Glutamatergic neuron (in vitro differentiated cells): Measurements from ENCODE around the gene ARHGAP12. TPM values are rescaled to one million over a fixed set of nuclear protein-coding genes. Genes with fewer than 3 reads are reported as not detected.

Experiments
- DNase-seq: peaks from one replicate; pipeline ENCODE4 v3.0.0; 2022
- H3K27ac Mint-ChIP-seq: one replicate; pipeline ENCODE4 v1.8.0; 2020; ENCODE audit warnings: mild to moderate bottlenecking, mixed read lengths, inconsistent platforms; ENCODE audit not compliant: unreplicated experiment
- H3K27me3 Mint-ChIP-seq: one replicate; pipeline ENCODE4 v1.8.0; 2020; ENCODE audit warnings: mild to moderate bottlenecking, moderate library complexity, mixed read lengths, inconsistent platforms; ENCODE audit not compliant: unreplicated experiment
- H3K36me3 Mint-ChIP-seq: one replicate; pipeline ENCODE4 v1.8.0; 2020; ENCODE audit warnings: mild to moderate bottlenecking, mixed read lengths, inconsistent platforms; ENCODE audit not compliant: unreplicated experiment
- H3K4me1 Mint-ChIP-seq: one replicate; pipeline ENCODE4 v1.8.0; 2020; ENCODE audit warnings: mild to moderate bottlenecking, low read depth, mixed read lengths, inconsistent platforms; ENCODE audit not compliant: unreplicated experiment
- H3K4me3 Mint-ChIP-seq: one replicate; pipeline ENCODE4 v1.8.0; 2020; ENCODE audit warnings: mild to moderate bottlenecking, mixed read lengths, inconsistent platforms; ENCODE audit not compliant: unreplicated experiment
- H3K9me3 Mint-ChIP-seq: one replicate; pipeline ENCODE4 v1.8.0; 2020; ENCODE audit warnings: mild to moderate bottlenecking, moderate library complexity, mixed read lengths, inconsistent platforms; ENCODE audit not compliant: unreplicated experiment
- total RNA-seq: library from RNA; stranded (reverse); fragmentation: NEBNext Ultra II Directional; extraction: Animal tissue kit (Norgen Biotek cat#: 25700); gene quantifications from one replicate; pipeline ENCODE4 v1.2.1, GENCODE V29; 2021; ENCODE audit not compliant: unreplicated experiment
- TF ChIP-seq, protein P1 (sequence below): fragments of 200-600 bp; sonication (generic); IDR thresholded peaks from one replicate; pipeline ENCODE4 v1.5.0; 2021; ENCODE audit not compliant: partially characterized antibody, unreplicated experiment

The ARHGAP12 gene
- total RNA-seq, 1 donor from 2014 or later, result 41.9 TPM

DNA sequence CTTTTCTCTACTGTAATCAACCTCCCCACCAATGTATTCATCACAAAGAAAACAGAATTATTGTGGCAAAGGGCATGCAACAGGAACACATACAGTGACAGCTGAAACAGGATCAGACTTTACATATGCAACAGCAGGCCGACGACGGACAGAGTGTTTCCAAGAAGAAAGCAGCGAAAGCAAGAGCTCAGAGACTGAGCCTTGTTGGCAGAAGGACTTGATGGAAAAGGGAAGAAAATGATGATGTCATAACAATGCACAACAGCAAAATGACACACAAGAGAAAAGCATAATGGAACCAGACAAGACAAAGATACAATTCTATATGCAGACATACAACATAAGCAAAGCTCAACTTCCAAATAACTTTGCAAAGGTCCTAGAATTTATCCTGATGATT is 106.5 kb downstream of the ARHGAP12 start:
- Mint-ChIP-seq H3K27ac (peak overlapping the region; percentile 92), H3K4me3 (peak overlapping the region; percentile 17)

DNA sequence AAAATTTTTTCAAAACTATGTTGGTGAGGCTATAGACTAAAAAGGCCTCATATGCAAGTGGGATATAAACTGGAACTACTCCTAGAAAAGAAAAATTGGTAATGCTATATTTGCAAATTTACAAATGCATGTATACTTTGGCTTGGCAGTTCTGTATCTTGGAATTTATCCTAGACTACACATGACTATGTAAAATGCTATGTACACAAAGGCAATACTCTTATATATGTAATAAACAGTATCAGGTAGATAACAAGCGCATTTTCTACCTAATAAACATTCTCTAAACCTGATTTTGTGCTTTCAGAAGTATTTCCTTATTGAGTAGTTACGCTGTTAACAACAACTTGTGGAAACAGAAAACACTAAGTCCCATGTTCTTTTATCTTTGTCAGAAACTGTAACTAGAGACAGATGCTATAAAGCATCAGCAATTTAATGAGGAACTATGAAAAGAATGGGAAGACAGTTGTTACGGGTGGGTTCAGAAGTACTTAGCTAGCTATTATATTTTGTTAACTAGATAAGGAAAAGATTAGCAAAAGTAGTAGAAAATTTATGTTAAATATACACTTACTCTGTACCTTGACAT is 107.8 kb downstream of the ARHGAP12 start:
- H3K4me1 Mint-ChIP-seq, result peaks cover 42% of the 10 kb centered on the region
- no peaks in the 10 kb centered on the region for H3K36me3 Mint-ChIP-seq
- H3K4me3 Mint-ChIP-seq, result no peak overlapping the region
- DNase-seq, result no peak
- H3K27ac Mint-ChIP-seq, result peak overlapping the region; percentile 6
- peaks cover 6% of the 10 kb centered on the region for H3K9me3 Mint-ChIP-seq
- H3K27me3 Mint-ChIP-seq, result no peaks in the 10 kb centered on the region
- TF ChIP-seq, protein P1, sequence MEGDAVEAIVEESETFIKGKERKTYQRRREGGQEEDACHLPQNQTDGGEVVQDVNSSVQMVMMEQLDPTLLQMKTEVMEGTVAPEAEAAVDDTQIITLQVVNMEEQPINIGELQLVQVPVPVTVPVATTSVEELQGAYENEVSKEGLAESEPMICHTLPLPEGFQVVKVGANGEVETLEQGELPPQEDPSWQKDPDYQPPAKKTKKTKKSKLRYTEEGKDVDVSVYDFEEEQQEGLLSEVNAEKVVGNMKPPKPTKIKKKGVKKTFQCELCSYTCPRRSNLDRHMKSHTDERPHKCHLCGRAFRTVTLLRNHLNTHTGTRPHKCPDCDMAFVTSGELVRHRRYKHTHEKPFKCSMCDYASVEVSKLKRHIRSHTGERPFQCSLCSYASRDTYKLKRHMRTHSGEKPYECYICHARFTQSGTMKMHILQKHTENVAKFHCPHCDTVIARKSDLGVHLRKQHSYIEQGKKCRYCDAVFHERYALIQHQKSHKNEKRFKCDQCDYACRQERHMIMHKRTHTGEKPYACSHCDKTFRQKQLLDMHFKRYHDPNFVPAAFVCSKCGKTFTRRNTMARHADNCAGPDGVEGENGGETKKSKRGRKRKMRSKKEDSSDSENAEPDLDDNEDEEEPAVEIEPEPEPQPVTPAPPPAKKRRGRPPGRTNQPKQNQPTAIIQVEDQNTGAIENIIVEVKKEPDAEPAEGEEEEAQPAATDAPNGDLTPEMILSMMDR, result no peak

More for the DNA sequence above, 106.5 kb downstream of the ARHGAP12 start:
- Mint-ChIP-seq H3K27me3 (no peaks in the 10 kb centered on the region), H3K36me3 (no peaks in the 10 kb centered on the region), H3K4me1 (peaks cover 36% of the 10 kb centered on the region), H3K9me3 (peaks cover 6% of the 10 kb centered on the region)
- TF ChIP-seq, protein P1, result no peak
- DNase-seq, result peak; percentile 34

DNA sequence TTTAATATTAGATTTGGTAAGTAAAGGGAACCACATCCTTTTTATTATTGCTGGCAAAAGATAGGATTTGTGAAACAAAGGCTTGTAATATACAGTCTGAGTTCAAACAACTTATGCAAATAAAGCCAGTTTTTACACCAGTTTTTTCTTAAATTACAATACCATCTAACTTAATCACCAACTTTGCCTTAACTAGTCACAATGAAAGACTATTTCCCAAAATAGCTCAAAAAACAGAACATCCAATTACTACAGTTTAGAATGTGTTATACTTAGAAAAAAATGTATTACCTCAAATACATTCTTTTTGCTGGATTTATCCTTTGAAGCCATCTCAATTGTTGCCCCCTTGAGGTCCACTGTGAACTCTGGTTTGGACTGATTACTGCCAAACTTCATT is 108.5 kb downstream of the ARHGAP12 start:
- Mint-ChIP-seq H3K4me1 (peaks cover 42% of the 10 kb centered on the region), H3K27me3 (no peaks in the 10 kb centered on the region), H3K4me3 (no peak overlapping the region), H3K36me3 (no peaks in the 10 kb centered on the region), H3K27ac (peak overlapping the region; percentile 95), H3K9me3 (peaks cover 6% of the 10 kb centered on the region)
- TF ChIP-seq, protein P1, result no peak
- DNase-seq, result no peak

DNA sequence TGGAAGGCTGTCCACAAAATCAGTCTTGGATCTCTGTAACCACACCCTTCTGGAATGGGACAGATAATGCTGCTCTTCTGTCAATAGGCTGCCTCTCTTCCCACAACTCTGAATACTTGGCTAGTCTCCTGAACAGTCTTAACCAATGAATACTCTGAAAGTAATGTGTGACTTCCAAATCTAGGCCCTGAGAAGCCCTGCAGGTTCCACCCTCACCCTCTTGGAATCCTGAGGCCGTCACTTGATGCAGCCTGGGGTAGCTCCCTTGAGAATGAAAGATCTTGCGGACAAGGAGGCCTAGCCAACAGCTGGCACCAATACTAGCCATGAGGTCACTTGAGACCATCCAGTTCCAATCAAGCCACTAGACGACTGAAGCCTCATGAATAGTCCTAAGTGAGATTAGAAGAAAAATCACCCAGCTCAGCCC is 109.2 kb downstream of the ARHGAP12 start:
- peaks cover 42% of the 10 kb centered on the region for H3K4me1 Mint-ChIP-seq
- H3K36me3 Mint-ChIP-seq, result no peaks in the 10 kb centered on the region
- TF ChIP-seq, protein P1, result no peak
- peak; percentile 35 for DNase-seq
- H3K27ac Mint-ChIP-seq, result peak overlapping the region; percentile 95
- H3K9me3 Mint-ChIP-seq, result peaks cover 6% of the 10 kb centered on the region
- H3K27me3 Mint-ChIP-seq, result no peaks in the 10 kb centered on the region
- H3K4me3 Mint-ChIP-seq, result peak overlapping the region; percentile 54

DNA sequence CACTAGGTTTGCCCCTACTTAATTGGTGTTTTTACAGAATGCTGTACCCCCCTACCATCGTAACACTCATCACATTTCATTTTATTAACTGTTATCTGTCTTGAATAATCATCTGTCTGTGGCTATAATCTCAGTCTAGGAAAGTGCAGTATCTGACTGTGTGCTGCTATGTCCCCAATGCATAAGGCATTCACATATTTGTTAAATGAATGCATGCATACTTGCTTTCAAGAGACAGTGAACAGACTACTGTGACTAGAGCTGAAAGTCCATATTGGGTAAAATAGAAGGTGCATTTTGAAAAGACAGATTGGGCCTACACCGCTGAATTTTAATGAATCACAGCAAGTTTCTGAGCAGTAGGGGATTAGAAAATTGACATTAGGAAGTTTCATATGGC is 112.3 kb downstream of the ARHGAP12 start:
- Mint-ChIP-seq H3K36me3 (no peaks in the 10 kb centered on the region), H3K27ac (no peak overlapping the region), H3K9me3 (peaks cover 4% of the 10 kb centered on the region), H3K27me3 (no peaks in the 10 kb centered on the region), H3K4me3 (no peak overlapping the region), H3K4me1 (peaks cover 23% of the 10 kb centered on the region)
- TF ChIP-seq, protein P1, result no peak
- DNase-seq, result no peak
